Activated naive CD8-positive, alpha-beta T cell treated with anti-CD3 and anti-CD28 coated beads, Interleukin-2, amount 50 U/mL, for 16 hours (primary cell): Measurements from ENCODE around the gene COL25A1.
"Not testable (repeated sequence)": the region's sequence is repeated elsewhere in the genome, so short reads cannot be mapped to it uniquely, and the experiment has no call there.

Experiments
- DNase-seq: peaks from one replicate; pipeline ENCODE4 v3.0.0-alpha.2; 2020; ENCODE audit warnings: low read depth, low spot score

COL25A1 gene

DNA sequence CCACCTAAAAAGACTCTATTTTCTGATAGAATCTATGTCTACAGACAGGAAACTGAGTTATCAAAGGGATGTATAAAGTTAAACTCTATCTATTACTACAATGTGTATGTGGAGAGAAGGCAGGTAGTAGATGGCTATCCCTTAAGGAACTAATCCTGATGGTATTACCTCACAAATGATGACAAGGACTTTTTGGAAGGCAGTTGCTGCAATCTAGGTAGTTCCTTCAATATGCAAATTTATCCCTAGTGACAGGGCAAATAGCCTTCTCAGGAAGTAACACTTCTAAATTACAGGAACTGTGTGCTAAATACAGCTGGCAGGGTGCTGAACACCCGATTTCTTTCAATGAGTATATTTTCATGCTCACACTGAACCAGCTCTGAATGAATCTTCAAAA, 177.4 kb downstream of the COL25A1 start:
- no peak for DNase-seq

DNA sequence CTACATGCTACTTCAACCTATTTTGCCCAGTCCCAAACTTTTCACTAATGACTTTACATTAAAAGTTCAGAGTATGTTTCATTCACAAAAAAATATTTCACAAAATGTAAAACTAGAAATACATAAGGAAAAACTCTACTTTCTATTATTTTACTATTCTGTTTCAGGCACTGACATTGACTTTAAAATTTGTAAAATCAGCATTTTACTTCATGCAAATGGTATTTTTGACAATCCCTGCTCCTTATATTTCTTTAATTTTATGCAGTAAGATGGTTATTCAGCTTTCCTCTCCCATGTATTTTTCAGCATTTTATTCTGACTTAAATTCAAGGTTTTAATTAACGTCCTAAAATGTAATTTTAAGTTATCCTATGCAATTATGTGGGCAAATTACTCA, 178.5 kb downstream of the COL25A1 start:
- no peak for DNase-seq

DNA sequence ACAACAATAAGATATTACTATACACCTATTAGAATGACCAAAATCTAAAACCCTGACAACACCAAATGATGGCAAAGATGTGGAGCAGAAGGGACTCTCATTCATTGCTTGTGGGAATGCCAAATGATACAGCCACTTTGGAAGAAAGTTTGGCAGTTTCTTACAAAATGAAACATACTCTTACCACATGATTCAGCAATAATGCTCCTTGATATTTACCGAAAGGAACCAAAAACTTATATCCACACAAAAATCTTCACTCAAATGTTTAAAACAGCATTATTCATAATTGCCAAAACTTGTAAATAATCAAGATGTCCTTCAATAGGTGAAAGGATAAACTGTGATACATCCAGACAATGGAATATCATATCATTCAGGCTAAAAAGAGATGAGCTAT, 180.9 kb downstream of the COL25A1 start:
- DNase-seq: no peak

DNA sequence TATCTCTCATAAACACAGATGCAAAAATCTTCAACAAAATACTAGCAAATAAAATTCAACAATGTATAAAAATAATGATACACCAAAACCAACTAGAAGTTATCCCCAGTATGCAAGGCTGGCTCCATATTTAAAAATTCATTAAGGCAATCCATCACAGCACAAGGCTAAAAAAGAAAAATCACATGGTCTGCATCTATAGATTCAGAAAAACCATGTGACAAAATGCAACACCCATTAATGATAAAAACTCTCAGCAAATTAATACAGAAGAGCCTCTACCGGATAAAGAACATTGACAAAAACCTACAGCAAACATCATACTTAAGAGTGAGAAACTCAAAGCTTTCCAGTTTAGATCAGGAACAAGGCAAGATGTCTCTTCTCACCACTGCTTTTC, 182.6 kb downstream of the COL25A1 start:
- DNase-seq: no peak

DNA sequence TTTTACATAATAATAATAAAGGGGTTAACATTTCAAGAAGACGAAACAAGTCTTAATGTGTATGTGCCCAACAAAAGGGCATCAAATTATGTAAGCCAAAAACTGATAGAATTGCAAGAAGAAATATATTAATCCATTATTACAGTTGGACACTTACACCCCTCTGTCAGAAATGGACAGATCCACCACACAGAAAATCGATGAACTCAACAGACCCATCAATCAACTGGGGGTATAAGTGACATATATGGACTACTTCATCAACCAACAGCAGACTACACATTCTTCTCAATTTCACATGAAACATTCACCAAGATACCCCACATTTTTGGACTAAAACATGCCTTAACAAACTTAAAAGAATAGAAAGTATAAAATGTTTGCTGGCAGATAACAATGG, 183.8 kb downstream of the COL25A1 start:
- no peak for DNase-seq

DNA sequence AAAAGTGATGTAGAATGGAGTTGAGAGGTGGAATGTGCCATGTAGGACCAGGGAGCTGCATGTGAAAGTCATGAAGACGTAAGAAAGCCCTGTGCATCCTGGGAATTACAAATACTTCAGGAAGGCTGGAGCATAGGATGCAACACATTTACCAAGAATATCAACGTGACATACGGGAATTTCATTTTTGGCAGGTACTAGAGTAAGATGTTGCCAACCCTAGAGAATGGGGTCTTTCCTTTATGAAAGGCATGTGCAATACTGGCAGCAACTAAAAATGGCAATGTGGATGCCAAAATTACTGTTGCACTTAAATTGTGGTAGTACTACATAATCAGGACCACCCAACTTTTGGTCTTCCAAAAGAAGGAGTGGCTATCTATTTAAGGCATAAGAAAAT, 188.0 kb downstream of the COL25A1 start:
- no peak for DNase-seq

DNA sequence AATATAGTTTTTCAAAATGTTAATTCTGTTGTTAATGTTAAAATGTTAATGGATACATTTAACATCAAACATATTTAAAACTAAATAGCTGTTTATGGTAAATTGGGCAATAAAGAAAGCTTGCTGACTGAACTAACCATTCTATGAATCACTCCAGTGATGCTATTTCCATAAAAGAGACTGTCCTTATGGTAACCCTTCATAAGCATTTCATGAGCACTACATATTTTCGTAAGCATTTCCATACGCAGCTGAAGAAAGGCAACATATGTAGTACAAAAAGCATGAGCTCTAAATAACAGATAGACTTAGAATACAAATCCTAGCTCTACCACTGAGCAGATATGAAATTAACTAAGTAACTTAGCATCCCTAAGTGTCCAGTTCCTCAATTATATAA, 188.9 kb downstream of the COL25A1 start:
- DNase-seq: no peak

DNA sequence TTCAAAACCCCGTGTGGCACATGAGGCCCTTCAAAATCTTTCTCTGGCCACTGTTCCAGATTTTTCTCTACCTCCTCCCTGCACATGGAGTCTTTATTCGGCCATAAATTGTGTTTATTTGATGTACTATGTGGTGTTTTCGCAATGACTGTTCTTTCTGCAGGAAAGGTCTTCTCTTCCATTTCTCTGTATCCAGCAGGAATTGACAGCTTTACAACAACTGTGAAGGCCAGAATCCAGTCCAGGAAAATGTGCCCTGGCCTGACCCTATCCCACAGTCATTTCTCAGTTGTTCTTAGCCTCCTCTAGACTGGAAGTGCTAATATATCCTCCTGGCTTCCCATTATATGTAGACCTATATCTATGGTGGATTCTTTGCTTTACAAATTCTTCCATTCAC, 191.4 kb downstream of the COL25A1 start:
- DNase-seq: no peak

DNA sequence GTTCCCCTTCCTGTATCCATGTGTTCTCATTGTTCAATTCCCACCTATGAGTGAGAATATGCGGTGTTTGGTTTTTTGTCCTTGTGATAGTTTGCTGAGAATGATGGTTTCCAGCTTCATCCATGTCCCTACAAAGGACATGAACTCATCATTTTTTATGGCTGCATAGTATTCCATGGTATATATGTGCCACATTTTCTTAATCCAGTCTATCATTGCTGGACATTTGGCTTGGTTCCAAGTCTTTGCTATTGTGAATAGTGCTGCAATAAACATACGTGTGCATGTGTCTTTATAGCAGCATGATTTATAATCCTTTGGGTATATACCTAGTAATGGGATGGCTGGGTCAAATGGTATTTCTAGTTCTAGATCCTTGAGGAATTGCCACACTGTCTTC, 194.2 kb downstream of the COL25A1 start:
- DNase-seq: not testable (repeated sequence)

DNA sequence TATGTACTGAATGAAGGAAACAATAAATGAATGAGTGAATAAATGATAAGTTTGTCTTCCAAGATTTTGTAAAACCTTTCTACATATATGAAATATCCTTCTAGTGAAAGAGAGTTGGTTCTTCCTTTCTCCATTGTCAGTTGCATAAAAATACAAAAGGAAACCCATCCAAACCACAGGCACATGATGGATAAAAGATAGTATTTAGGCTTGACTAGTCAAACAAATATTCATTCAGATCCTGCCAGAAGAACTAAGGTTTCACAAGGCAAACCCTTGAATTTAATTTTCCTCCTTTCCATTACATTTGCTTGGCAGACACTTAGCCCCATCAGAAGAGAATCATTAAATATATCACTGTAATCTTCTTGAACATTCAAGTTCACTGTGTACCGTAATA, 208.4 kb downstream of the COL25A1 start:
- DNase-seq: no peak

DNA sequence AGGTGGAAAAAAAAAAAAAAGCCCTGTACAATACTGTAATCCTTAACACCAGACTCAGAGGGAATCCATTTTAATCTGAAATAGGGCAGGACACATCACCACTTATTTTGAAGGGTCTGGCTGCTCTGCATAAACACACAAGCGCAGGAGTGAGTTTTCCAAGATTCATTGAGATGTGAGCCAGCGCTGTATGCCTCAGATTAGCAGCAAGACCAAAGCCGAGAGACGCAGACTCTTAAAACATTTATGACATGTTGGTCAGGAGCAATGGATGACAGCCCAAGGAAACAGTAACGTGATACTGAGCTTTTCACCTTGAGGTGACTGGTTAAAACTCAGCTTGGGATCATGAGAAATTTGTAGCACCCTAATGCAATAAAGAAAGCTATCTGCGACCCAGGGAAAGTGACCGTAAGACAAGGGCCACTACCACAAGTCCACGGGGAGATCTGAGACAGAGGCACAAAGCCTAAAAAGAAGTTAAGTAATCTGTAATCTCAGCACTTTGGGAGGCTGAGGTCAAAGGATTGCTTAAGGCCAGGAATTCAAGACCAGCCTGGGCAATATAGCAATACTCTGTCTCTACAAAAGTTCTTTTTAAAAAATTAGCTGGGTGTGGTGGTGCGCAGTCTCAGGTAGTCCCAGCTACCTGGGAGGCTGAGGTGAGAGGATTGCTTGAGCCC, 210.6 kb downstream of the COL25A1 start:
- DNase-seq: no peak

DNA sequence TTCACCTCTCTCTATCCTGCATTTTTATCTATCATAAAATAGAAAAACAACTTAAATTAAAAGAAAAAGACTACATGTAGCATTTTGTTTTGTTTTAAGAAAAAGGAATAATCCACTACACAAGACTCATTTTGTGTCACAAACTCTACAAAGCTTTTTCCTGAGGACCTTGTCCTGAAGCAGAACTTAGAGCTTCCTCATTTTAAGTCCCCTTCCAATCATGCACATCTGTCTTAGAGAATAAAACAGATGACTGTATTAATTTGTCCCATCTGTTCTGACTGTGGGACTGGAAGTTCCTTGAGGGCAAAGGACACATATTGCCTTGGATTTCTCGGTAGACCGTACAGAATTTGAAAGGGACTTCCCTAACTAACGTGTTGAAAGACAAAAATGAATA, 218.5 kb downstream of the COL25A1 start:
- no peak for DNase-seq

DNA sequence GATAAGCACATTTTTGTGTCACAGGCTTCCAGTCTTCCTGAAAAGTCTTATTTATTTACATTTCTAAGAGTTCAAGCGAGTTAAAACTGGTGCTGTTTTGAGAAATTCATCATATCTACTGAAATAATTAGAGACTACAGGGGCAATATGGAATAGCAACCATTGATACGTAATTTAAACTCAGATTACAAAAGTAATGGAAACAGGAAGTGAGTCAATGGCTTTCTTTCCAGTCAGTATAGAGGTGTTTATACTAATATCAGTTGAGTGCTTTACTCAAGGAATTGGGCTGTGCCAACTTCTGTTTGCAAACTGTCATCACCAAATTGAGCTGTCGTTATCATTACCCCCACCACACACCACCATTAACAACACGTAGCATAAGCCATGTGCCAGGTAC, 222.7 kb downstream of the COL25A1 start:
- DNase-seq: no peak

DNA sequence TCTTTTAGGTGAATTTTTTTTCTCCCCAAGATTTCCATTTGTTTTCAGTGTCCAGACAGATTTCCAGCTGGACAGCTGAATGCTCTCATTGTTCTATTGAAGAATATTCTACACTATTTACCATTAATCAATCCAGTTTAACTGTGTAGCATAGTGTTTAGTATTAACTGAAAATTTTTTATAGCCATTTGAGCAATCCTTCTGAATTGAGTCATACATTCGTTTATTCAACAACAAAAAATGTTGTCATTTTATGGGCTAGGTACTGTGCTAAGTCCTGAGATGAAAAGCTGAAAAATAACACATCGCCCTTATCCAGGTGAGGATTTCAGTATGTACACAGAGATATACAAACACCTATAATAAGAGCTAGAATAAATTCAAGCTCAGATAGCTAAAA, 223.3 kb downstream of the COL25A1 start:
- DNase-seq: no peak

DNA sequence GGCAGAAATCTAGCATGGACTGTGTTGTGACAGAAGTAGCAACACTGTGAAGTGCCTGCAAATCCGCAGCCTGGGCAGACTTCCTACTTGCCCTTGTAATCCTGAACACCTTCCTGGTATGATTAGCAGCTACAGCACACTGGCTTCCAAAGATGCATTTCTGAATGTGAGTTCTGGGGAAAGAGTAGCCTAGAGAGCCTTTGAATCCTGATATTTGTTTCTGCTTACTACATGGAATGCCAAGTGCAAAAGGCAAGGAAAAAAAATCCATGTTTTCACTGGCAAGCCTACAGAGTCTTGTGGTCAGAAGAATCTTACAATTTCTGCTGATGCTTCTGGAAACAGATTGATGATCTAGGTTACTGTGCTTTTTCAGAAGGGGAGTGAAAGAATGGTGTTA, 223.7 kb downstream of the COL25A1 start:
- no peak for DNase-seq

DNA sequence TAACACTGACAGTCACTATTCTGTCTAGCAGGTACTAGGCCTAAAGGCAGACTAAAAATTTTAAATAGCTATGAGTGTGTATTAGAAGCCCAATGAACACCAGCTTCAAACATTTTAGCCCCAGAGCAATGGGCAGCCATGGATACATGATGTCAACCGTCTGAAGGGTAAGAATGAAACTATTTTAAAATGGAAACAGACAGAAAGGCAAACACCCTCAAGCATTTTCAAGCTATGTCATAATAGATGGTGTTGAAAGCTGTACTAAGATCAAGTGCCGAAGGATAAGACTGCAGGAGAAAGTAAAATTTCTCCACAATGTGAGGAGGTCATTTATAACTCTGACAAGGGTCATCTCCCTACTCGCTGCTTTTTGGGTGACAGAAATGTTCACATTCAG, 225.0 kb downstream of the COL25A1 start:
- no peak for DNase-seq

DNA sequence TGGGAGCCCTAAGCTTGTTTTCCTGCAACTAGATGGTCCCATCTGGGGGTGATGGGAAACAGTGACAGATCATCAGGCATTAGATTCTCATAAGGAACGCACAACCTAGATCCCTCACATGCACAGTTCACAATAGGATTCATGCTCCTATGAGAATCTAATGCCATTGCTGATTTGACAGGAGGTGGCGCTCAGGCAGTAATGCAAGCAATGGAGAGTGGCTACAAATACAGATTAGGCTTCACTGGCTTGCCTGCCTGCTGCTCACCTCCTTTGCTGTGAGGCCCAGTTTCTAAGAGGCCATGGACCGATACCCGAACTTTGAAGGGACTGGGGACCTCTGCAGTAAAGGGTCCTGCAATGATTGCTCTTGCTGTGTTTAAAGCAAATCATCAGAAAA, 225.7 kb downstream of the COL25A1 start:
- DNase-seq: not testable (repeated sequence)

DNA sequence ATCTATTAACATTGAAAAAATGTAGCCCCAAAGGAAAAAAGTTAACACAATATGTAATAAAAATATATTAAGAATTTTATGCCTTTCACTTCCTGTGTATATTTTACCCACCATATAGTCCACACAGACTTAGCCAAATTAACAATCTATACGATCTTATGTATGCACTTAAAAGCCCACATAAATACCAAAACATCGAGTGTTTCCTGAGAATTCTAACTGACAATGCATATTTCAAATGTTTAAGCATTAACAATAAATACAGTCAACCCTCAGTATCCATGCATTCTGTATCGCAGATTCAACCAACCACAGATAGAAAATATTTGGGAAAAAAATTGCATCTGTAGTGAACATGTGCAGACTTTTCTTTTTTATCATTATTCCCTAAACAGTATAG, 226.8 kb downstream of the COL25A1 start:
- no peak for DNase-seq

DNA sequence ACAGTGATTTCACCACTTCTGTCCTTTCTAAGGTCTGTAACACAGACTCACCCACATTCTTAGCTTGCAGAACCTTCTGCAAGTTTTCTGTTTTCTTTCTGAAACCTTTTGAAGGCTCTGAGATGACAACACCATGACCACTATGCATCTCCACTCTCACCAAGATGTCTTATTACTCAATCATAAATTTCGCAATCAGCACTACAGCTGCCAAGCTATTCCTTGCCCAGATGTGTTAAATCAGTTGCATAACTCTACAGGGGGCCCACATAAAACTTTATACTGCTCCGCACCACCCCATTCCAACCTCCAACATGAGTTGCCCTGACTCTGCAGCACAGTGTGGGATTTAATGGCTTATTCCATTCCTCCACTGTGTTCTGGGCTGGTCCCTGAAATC, 229.9 kb downstream of the COL25A1 start:
- DNase-seq: no peak

DNA sequence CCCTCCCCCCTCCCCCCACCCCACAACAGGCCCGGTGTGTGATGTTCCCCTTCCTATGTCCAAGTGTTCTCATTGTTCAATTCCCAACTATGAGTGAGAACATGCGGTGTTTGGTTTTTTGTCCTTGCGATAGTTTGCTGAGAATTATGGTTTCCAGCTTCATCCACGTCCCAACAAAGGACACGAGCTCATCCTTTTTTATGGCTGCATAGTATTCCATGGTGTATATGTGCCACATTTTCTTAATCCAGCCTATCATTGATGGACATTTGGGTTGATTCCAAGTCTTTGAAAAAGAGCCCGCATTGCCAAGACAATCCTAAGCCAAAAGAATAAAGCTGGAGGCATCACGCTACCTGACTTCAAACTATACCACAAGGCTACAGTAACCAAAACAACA, 231.8 kb downstream of the COL25A1 start:
- DNase-seq: not testable (repeated sequence)

DNA sequence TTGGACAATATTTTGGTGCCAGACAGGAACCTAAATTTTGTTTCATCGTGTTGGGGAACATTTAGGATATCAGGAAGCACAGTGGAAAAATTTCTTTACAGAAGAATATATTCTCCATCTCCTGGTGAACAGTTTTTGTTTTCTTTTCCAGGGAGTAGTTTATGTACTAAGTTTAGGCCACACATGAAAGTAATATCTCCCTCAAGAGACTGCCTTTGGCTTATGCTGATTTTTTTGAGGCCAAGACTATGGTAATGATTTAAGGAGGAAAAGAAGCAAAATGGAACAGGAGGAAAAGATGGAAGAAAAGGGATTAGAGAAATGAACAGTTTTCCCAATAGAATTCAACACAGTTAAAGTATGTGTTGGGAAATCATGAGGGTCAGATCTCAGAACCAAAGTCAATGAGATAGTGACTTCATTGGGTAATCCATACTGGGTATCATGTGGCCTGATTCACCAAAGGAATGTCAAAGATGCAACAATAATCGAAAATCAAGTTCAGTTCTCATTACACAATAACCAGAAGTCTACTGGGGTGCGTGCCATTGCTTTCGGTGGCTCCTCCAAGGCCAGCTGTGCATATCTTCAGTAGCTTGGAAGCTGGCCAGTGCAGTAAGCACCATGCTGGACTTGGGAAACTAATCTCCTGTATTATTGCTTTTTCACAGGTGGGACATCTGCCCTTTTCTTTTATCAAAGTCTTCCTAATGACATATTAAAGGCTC, 234.8 kb downstream of the COL25A1 start:
- no peak for DNase-seq

DNA sequence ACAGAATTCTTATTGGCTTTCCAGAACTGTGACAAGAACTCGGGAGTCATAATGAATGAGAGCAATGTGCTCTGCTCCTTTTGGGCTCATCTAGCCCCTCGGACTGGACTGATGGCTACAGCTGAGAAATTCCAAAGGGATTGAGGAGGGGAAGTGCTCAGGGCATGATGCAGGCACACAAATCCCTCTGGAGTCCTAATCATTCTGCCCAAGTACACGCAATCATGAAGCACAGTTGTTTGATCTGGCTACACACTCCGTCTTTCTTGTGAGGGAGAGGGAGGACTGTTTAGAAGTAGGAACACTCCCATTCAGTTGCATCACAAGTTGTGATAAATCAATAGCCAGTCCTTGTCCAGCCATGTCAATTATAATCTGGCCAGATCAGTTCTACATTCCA, 237.5 kb downstream of the COL25A1 start:
- no peak for DNase-seq

DNA sequence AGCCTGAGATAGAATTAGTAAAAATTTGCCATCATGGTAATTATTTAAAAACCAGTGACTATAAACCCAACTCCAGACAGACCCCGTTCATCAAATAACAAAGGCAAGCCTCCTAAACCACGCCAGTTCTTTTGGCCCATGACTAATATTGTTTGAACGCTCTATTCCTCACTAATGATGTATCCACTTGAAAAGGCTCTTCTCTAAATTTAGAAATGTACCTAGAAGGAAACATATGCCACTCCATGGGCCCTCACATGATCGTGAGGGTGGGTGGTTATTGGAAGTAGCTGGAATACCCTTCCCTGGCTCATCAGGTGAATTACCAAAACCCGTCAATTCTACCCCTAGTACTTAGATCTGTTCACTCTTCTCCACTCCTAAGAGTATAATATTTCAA, 249.2 kb downstream of the COL25A1 start:
- DNase-seq: no peak

DNA sequence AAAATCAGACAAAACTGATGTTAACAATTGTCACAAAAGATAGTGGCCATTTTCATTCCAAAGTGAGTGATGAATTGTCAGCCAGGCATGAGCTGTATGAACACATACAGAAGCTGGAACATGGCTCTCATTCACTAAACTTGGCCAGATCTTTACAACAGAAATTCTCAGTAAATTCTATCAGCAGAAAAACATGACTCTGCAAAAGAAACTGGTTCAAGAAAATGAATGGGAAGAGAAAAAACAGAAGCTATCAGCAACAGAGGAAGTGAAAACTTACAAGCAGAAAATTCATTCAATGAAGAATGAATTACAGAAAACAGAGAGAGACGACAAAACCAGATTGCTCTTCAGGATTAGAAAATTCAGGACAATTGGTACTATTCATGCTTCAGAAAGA, 249.6 kb downstream of the COL25A1 start:
- no peak for DNase-seq
